Measurements from ENCODE around the gene SCN1B. TPM values are rescaled to one million over a fixed set of nuclear protein-coding genes. Genes with fewer than 3 reads are reported as not detected.

Gene SCN1B
- total and polyA plus RNA-seq, 10 of the 15 experiments (the other 5 are each of a cell fraction or from before 2014, with no cell fraction given): 0.04 to 0.54 (median 0.11) TPM; not detected in 3

GRCh38 chr19:35023428-35023827 lies 6.8 kb upstream of the SCN1B start:
- ChIA-PET POLR2A (no interaction called here), CTCF (no interaction called here)
- intact Hi-C loops (cut with micrococcal nuclease; ENCODE audit: unreplicated experiment): no loop called here

More at GRCh38 chr19:35023428-35023827, 6.8 kb upstream of the SCN1B start:
- Histone ChIP-seq H3K27me3 (replicated peaks in 1 of 2; ENCODE audit: control insufficient read depth in 2 of 2, insufficient read depth in 2 of 2, low read length in 1 of 2) (no peaks in the 10 kb centered on the region), H3K36me3 (ENCODE audit: control insufficient read depth in 2 of 2, insufficient read depth in 2 of 2, low read length in 1 of 2) (peaks cover 6 to 36% of the 10 kb centered on the region in 2 experiments), H3K27ac (ENCODE audit: control insufficient read depth, insufficient read depth) (no peak overlapping the region), H3K4me3 (no peak overlapping the region), H3K4me1 (ENCODE audit: control insufficient read depth, insufficient read depth, low read length) (no peaks in the 10 kb centered on the region), H3K9me3 (replicated peaks; ENCODE audit: control insufficient read depth, insufficient read depth, low read length) (no peaks in the 10 kb centered on the region), H3K79me2 (ENCODE audit: control insufficient read depth, insufficient read depth, low read length) (no peaks in the 10 kb centered on the region), H3K4me2 (ENCODE audit: control insufficient read depth, insufficient read depth) (no peak overlapping the region), H2AFZ (ENCODE audit: control insufficient read depth, low read depth, low read length) (no peak overlapping the region), H3K9ac (ENCODE audit: control insufficient read depth, insufficient read depth, low read length) (no peak overlapping the region), H4K20me1 (ENCODE audit: control insufficient read depth, insufficient read depth) (no peaks in the 10 kb centered on the region)
- TF ChIP-seq ZNF384 (IDR thresholded peaks at IDR 0.05; ENCODE audit: borderline replicate concordance, low read depth, low read length) (no peak), NFYA (IDR thresholded peaks at IDR 0.05; ENCODE audit: borderline replicate concordance, low read depth, low read length) (no peak), ZBED1 (IDR thresholded peaks at IDR 0.05; ENCODE audit: borderline replicate concordance) (no peak), RAD21 (IDR thresholded peaks at IDR 0.05; ENCODE audit: insufficient read depth, low read depth, low read length) (no peak), SUPT20H (IDR thresholded peaks at IDR 0.05; ENCODE audit: borderline replicate concordance, control insufficient read depth, low read depth, low read length) (no peak), MXI1 (IDR thresholded peaks at IDR 0.05; ENCODE audit: low read depth, low read length) (no peak), KLF5 (IDR thresholded peaks at IDR 0.05; ENCODE audit: partially characterized antibody) (no peak), USF1 (IDR thresholded peaks at IDR 0.05; ENCODE audit: borderline replicate concordance, extremely low read length, insufficient read depth, low read depth, low read length) (no peak), CREM (IDR thresholded peaks at IDR 0.05; ENCODE audit: low read depth) (no peak), SREBF2 (IDR thresholded peaks at IDR 0.05; ENCODE audit: low read length) (no peak), TARDBP (IDR thresholded peaks at IDR 0.05; ENCODE audit: borderline replicate concordance) (no peak)
- TF ChIP-seq, protein P1, sequence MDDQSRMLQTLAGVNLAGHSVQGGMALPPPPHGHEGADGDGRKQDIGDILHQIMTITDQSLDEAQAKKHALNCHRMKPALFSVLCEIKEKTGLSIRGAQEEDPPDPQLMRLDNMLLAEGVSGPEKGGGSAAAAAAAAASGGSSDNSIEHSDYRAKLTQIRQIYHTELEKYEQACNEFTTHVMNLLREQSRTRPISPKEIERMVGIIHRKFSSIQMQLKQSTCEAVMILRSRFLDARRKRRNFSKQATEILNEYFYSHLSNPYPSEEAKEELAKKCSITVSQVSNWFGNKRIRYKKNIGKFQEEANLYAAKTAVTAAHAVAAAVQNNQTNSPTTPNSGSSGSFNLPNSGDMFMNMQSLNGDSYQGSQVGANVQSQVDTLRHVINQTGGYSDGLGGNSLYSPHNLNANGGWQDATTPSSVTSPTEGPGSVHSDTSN (IDR thresholded peaks at IDR 0.05; ENCODE audit: insufficient replicate concordance, low read depth, low read length): no peak
- TF ChIP-seq, protein P2, sequence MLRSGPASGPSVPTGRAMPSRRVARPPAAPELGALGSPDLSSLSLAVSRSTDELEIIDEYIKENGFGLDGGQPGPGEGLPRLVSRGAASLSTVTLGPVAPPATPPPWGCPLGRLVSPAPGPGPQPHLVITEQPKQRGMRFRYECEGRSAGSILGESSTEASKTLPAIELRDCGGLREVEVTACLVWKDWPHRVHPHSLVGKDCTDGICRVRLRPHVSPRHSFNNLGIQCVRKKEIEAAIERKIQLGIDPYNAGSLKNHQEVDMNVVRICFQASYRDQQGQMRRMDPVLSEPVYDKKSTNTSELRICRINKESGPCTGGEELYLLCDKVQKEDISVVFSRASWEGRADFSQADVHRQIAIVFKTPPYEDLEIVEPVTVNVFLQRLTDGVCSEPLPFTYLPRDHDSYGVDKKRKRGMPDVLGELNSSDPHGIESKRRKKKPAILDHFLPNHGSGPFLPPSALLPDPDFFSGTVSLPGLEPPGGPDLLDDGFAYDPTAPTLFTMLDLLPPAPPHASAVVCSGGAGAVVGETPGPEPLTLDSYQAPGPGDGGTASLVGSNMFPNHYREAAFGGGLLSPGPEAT (IDR thresholded peaks at IDR 0.05; ENCODE audit: low read depth): no peak
- ChIA-PET RAD21 (ENCODE audit: unreplicated experiment) (no interaction called here), SMC1A (ENCODE audit: uncharacterized antibody, unreplicated experiment) (no interaction called here)
- WGBS (ENCODE audit: insufficient coverage, insufficient replicate concordance, low lambda C conversion rate, missing lambda C conversion rate): 94% methylated on average over 19 of the region's 19 CpGs
- FAIRE-seq (no peak), ATAC-seq (no peak), DNase-seq (ENCODE audit: low read depth, low spot score) (no peak)
- no TSS peak for BruUV-seq (replicated peaks)
- in situ Hi-C loops (cut with MboI): no loop called here
